ENCODE results near the gene C1orf105. TPM values are rescaled to one million over a fixed set of nuclear protein-coding genes. Genes with fewer than 3 reads are reported as not detected.

The C1orf105 gene
- total and polyA plus RNA-seq, 10 of the 15 experiments (the other 5 are each of a cell fraction or from before 2014, with no cell fraction given) = not detected

- TF ChIP-seq PKNOX1 (IDR thresholded peaks at IDR 0.05) = no peak
- no peak for TF ChIP-seq ATF7 (IDR thresholded peaks at IDR 0.05; ENCODE audit: low read depth)
- TF ChIP-seq ZNF384 (IDR thresholded peaks at IDR 0.05; ENCODE audit: borderline replicate concordance, low read depth, low read length) = no peak
- TF ChIP-seq STAT1 (conservative IDR thresholded peaks at IDR 0.05) = no peak
Observed at GRCh38 chr1:172456344-172456769, 35.9 kb downstream of the C1orf105 start (continued).

- 57% methylated on average over 1 of the region's 1 CpG for WGBS (ENCODE audit: insufficient coverage, insufficient replicate concordance, low lambda C conversion rate, missing lambda C conversion rate)
- Histone ChIP-seq H3K79me2 (ENCODE audit: control insufficient read depth, insufficient read depth, low read length) (no peaks in the 10 kb centered on the region), H3K27ac (ENCODE audit: control insufficient read depth, insufficient read depth) (no peak overlapping the region), H3K27me3 (replicated peaks in 1 of 2; ENCODE audit: control insufficient read depth in 2 of 2, insufficient read depth in 2 of 2, low read length in 1 of 2) (peaks cover 0 to 3% of the 10 kb centered on the region in 2 experiments; a peak in 3 of 4 replicates), H2AFZ (ENCODE audit: control insufficient read depth, low read depth, low read length) (no peak overlapping the region), H3K9me3 (replicated peaks; ENCODE audit: control insufficient read depth, insufficient read depth, low read length) (no peaks in the 10 kb centered on the region), H3K4me2 (ENCODE audit: control insufficient read depth, insufficient read depth) (no peak overlapping the region), H3K36me3 (ENCODE audit: control insufficient read depth in 2 of 2, insufficient read depth in 2 of 2, low read length in 1 of 2) (no peaks in the 10 kb centered on the region), H3K4me1 (ENCODE audit: control insufficient read depth, insufficient read depth, low read length) (no peaks in the 10 kb centered on the region), H3K4me3 (no peak overlapping the region), H3K9ac (ENCODE audit: control insufficient read depth, insufficient read depth, low read length) (no peak overlapping the region), H4K20me1 (ENCODE audit: control insufficient read depth, insufficient read depth) (no peaks in the 10 kb centered on the region)
- ChIA-PET SMC1A (ENCODE audit: uncharacterized antibody, unreplicated experiment) (no interaction called here), RAD21 (ENCODE audit: unreplicated experiment) (no interaction called here), POLR2A (no interaction called here), CTCF (interaction anchor here (0.7 kb wide), 1 partner anchor 966 kb away, joined by 3 read pairs; no protein-coding TSS in a partner anchor)
- ATAC-seq (no peak), DNase-seq (ENCODE audit: low read depth, low spot score) (no peak), FAIRE-seq (no peak)
- BruUV-seq (replicated peaks) = no TSS peak
- intact Hi-C loops (cut with micrococcal nuclease; ENCODE audit: unreplicated experiment) (loop anchor here (10.0 kb wide), 1 partner anchor 127 kb away; no protein-coding TSS in a partner anchor), in situ Hi-C loops (cut with MboI) (no loop called here)
- no peak for TF ChIP-seq ZNF622 (IDR thresholded peaks at IDR 0.05)
- TF ChIP-seq YBX1 (IDR thresholded peaks at IDR 0.05) = no peak
- no peak for TF ChIP-seq SKIL (IDR thresholded peaks at IDR 0.05; ENCODE audit: low read depth, poor library complexity, severe bottlenecking)
- no peak for TF ChIP-seq RELB (IDR thresholded peaks at IDR 0.05; ENCODE audit: low read depth)
- TF ChIP-seq FOXK2 (IDR thresholded peaks at IDR 0.05) = no peak
Observed at GRCh38 chr1:172457479-172458130, 37.1 kb downstream of the C1orf105 start.

Data from GM12878 (cell line).